Colonic mucosa (tissue), 4 donors: Measurements from ENCODE around the gene CD44. TPM values are rescaled to one million over a fixed set of nuclear protein-coding genes. Genes with fewer than 3 reads are reported as not detected.

Source experiments
- DNase-seq: peaks from one replicate; pipeline ENCODE4 v3.0.0-alpha.2; 2020
- H3K27ac ChIP-seq: fragments of 200-600 bp; one replicate; pipeline ENCODE4 v1.8.0; 2021
- H3K27me3 ChIP-seq: fragments of 200-600 bp; one replicate; pipeline ENCODE4 v1.8.0; 2021
- H3K36me3 ChIP-seq: fragments of 200-600 bp; one replicate; pipeline ENCODE4 v1.8.0; 2021
- H3K4me1 ChIP-seq: fragments of 200-600 bp; one replicate; pipeline ENCODE4 v1.8.0; 2021; ENCODE audit warnings: mild to moderate bottlenecking
- H3K4me3 ChIP-seq: fragments of 200-600 bp; one replicate; pipeline ENCODE4 v1.8.0; 2021
- H3K9ac ChIP-seq, 2 donors: one replicate each; pipeline ENCODE4 v1.7.0; 2013; ENCODE audit warnings: control low read depth in 2 of 2, low read depth in 2 of 2, low read length in 2 of 2
- H3K9me3 ChIP-seq: fragments of 200-600 bp; one replicate; pipeline ENCODE4 v1.8.0; 2021
- intact Hi-C: fragments of 100-400 bp; cut with DNase I; formaldehyde crosslinking; loops from one replicate; pipeline ENCODE4 v1.14.1; 2022
- total RNA-seq, 2 donors: library from RNA; stranded (reverse); fragmentation: NEBNext Ultra II Directional in 1 of 2; extraction: Animal tissue kit (Norgen Biotek cat#: 25700) in 1 of 2; gene quantifications; one replicate each; pipeline ENCODE4 v1.2.1, GENCODE V29; 2021
- TF ChIP-seq, protein P1 (sequence below): fragments of 200-600 bp; IDR thresholded peaks from one replicate; pipeline ENCODE4 v1.8.0; 2022; ENCODE audit warnings: antibody characterized with exemption, mild to moderate bottlenecking
- donor health status: healthy.
- donor health status: DM: no; HTN: no; CAD: no.
- donor health status: DM: no; HTN: no; CAD: no.

Gene CD44
- total RNA-seq, 2 donors from 2014 or later = 152 to 171 TPM

DNA sequence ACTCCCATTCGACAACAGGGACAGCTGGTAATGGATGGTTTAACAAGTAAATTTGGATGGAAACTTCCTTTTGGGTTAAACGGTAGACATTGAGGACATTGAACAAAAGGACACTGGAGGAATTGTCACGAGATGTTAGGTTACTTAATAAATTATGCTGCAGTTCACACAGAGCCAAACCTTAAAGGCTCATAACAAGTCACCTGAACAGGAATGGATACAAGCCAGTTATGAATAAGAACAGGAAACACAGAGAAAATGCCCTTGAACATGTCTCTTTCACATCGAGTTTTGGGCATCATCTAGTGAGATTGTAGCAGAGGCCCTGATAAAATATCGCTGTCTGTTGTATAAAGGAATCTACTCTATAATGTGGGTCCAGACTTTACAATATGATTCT is 65.6 kb downstream of the CD44 start:
- TF ChIP-seq, protein P1, sequence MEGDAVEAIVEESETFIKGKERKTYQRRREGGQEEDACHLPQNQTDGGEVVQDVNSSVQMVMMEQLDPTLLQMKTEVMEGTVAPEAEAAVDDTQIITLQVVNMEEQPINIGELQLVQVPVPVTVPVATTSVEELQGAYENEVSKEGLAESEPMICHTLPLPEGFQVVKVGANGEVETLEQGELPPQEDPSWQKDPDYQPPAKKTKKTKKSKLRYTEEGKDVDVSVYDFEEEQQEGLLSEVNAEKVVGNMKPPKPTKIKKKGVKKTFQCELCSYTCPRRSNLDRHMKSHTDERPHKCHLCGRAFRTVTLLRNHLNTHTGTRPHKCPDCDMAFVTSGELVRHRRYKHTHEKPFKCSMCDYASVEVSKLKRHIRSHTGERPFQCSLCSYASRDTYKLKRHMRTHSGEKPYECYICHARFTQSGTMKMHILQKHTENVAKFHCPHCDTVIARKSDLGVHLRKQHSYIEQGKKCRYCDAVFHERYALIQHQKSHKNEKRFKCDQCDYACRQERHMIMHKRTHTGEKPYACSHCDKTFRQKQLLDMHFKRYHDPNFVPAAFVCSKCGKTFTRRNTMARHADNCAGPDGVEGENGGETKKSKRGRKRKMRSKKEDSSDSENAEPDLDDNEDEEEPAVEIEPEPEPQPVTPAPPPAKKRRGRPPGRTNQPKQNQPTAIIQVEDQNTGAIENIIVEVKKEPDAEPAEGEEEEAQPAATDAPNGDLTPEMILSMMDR = no peak
- no peaks in the 10 kb centered on the region for H3K4me1 ChIP-seq
- H3K9me3 ChIP-seq = no peaks in the 10 kb centered on the region
- intact Hi-C loops = no loop called here
- H3K27ac ChIP-seq = no peak overlapping the region
- H3K9ac ChIP-seq = no peak overlapping the region
- DNase-seq = no peak
- H3K36me3 ChIP-seq = no peaks in the 10 kb centered on the region
- no peak overlapping the region for H3K4me3 ChIP-seq
- no peaks in the 10 kb centered on the region for H3K27me3 ChIP-seq

DNA sequence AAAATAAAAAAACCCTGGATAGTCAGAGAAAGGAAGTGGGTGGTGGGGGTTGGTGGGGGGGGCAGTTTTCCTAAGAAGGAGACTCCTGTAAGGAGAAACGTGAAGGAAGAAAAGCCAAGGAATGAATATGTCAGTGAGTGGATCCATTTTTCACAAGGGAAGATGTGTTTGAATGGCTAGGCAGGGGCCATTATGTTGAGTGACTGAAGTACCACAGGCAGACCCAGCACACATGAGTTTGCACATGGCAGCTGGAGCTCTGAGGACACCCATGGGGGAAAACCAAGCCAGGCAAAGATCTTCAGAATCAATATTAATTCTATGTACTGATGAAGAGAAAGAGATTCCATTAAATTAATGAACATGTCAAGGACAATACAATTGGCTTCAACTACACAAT is 67.6 kb downstream of the CD44 start:
- Histone ChIP-seq H3K4me1 (no peaks in the 10 kb centered on the region), H3K27ac (no peak overlapping the region), H3K36me3 (no peaks in the 10 kb centered on the region), H3K4me3 (no peak overlapping the region), H3K9me3 (no peaks in the 10 kb centered on the region), H3K27me3 (no peaks in the 10 kb centered on the region), H3K9ac (no peak overlapping the region)
- DNase-seq = no peak
- TF ChIP-seq, protein P1 = no peak
- intact Hi-C loops = no loop called here

DNA sequence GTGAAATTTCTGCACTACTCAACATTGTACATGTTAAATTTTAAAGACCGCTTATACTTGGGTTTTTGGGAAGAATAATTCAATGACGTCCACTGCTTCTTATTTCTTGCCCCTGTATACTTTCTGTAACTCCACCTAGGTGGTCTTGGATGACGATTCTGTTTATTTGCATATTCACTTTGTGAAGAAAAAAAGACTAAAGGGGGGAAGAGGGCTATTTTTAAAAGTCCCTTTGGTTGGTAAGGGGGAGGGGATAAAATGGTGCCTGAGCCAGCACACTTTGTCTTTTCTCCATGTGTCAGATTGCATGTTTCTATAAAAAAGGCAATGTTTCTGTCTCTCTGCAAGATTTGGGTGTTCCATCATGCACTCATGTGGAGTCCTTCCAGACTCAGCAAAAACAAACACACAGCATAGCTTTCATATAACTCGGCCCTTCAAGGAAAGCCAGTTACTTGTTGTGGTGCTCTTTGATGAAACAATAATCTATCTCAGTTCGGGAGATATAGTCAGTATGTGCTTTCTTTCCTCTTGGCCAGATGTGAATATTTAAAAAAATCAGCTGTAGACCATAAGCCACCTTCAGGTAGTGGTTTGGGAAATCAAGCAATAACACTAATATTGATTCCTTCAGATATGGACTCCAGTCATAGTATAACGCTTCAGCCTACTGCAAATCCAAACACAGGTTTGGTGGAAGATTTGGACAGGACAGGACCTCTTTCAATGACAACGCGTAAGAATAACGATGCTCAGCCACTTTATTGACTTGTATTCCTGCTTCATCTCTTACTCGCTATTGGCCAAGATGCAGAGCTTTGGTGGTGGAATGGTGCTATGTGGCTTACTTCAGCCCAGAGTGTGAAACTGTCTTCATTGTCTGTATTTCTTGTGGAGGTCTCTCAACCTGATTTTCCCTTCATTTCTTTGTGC is 68.8 kb downstream of the CD44 start:
- H3K4me3 ChIP-seq = no peak overlapping the region
- no peak overlapping the region for H3K9ac ChIP-seq
- no peaks in the 10 kb centered on the region for H3K4me1 ChIP-seq
- H3K36me3 ChIP-seq = no peaks in the 10 kb centered on the region
- no peaks in the 10 kb centered on the region for H3K27me3 ChIP-seq
- intact Hi-C loops = no loop called here
- no peak overlapping the region for H3K27ac ChIP-seq
- no peaks in the 10 kb centered on the region for H3K9me3 ChIP-seq
- TF ChIP-seq, protein P1 = no peak
- no peak for DNase-seq

DNA sequence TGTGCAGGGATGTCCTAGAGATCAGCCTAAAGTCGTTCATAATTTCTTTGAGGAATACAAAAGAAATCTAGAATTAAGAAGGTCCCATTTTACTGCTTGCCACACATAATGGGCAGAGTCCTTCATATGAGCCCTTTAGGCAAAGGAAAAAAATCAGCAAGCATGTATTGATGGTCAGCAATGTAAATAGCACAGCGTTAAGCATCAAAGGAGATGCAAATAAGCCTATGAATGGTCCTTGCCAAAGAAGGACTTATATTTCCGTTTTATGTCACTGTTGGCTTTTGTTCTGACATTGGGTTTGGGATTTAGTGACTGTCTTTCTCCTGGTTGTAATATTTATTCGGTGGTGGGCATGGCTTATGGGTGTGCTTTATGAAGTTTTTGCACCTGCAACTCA is 69.8 kb downstream of the CD44 start:
- no peak for DNase-seq
- intact Hi-C loops = no loop called here
- H3K27ac ChIP-seq = no peak overlapping the region
- TF ChIP-seq, protein P1 = no peak
- H3K4me1 ChIP-seq = no peaks in the 10 kb centered on the region
- H3K36me3 ChIP-seq = no peaks in the 10 kb centered on the region
- no peak overlapping the region for H3K9ac ChIP-seq
- H3K9me3 ChIP-seq = no peaks in the 10 kb centered on the region
- no peaks in the 10 kb centered on the region for H3K27me3 ChIP-seq
- no peak overlapping the region for H3K4me3 ChIP-seq

DNA sequence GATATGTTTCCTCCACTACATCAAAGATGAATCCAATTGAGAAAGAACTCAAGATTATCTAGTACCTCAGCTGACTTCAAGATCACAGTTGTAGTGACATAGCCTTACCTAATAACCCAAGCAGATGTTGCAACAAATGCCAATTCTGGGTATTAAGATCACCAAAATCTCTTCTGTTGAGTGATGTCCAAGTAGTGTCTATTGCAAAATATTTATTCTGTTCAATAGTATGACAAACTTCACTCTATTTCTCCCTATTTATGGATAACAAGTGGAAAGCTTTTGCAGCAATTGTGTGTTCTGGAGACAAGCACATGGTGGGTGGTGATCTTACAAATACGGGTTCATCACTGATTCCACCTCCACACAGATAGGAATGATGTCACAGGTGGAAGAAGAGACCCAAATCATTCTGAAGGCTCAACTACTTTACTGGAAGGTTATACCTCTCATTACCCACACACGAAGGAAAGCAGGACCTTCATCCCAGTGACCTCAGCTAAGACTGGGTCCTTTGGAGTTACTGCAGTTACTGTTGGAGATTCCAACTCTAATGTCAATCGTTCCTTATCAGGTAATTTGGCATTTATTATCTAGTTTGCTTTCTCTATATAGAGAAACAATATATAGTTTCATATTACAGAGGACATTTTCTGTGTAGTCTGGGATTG is 72.0 kb downstream of the CD44 start:
- intact Hi-C loops = no loop called here

More for the DNA sequence above, 72.0 kb downstream of the CD44 start:
- no peaks in the 10 kb centered on the region for H3K4me1 ChIP-seq
- no peak overlapping the region for H3K9ac ChIP-seq
- no peaks in the 10 kb centered on the region for H3K9me3 ChIP-seq
- no peaks in the 10 kb centered on the region for H3K27me3 ChIP-seq
- H3K36me3 ChIP-seq = no peaks in the 10 kb centered on the region
- no peak for DNase-seq
- H3K27ac ChIP-seq = no peak overlapping the region
- no peak overlapping the region for H3K4me3 ChIP-seq
- TF ChIP-seq, protein P1 = no peak
